Upper lobe of left lung (tissue), 6 donors: Measurements from ENCODE around the gene USP34. TPM values are rescaled to one million over a fixed set of nuclear protein-coding genes. Genes with fewer than 3 reads are reported as not detected.
A peak's percentile ranks its signal among the peaks of the same experiment; 100 is the strongest.

Experiments used
- ATAC-seq, 2 donors: fragments of 200-7000 bp; cut with Tn5 transposase; one replicate each; pipeline ENCODE4 v1.9.1; 2022; ENCODE audit warnings: mild to moderate bottlenecking in 2 of 2, moderate library complexity in 2 of 2; ENCODE audit not compliant: low FRiP score in 2 of 2
- DNase-seq, 2 donors: peaks; one replicate each; pipeline ENCODE4 v3.0.0-alpha.2; 2019 to 2020
- H3K27ac ChIP-seq, 4 donors: fragments of 200-600 bp; sonication (generic); one replicate each; pipeline ENCODE4 v1.5.1; 2016 to 2019
- H3K27me3 ChIP-seq, 4 donors: fragments of 200-600 bp; sonication (generic); one replicate each; pipeline ENCODE4 v1.5.1; 2017 to 2019
- H3K36me3 ChIP-seq, 4 donors: fragments of 200-600 bp; sonication (generic); one replicate each; pipeline ENCODE4 v1.5.1; 2016 to 2019
- H3K4me1 ChIP-seq, 4 donors: fragments of 200-600 bp; sonication (generic); one replicate each; pipeline ENCODE4 v1.5.1; 2018 to 2019
- H3K4me3 ChIP-seq, 4 donors: fragments of 200-600 bp; sonication (generic); one replicate each; pipeline ENCODE4 v1.5.1; 2017 to 2019; ENCODE audit warnings: mild to moderate bottlenecking in 2 of 4, moderate library complexity in 1 of 4
- H3K9me3 ChIP-seq, 4 donors: fragments of 200-600 bp; sonication (generic); one replicate each; pipeline ENCODE4 v1.5.1; 2018 to 2019
- EP300 ChIP-seq, 4 donors: sonication (generic); formaldehyde crosslinking; IDR thresholded peaks; one replicate each; pipeline ENCODE4 v1.5.1; 2017; ENCODE audit warnings: antibody characterized with exemption in 4 of 4, control low read depth in 2 of 4
- POLR2A ChIP-seq, 4 donors: fragments of 450-650 bp; IDR thresholded peaks; one replicate each; pipeline ENCODE4 v1.5.1; 2016 to 2017; ENCODE audit warnings: antibody characterized with exemption in 4 of 4, mild to moderate bottlenecking in 2 of 4
- POLR2AphosphoS5 ChIP-seq, 2 donors: sonication (generic); formaldehyde crosslinking; IDR thresholded peaks; one replicate each; pipeline ENCODE4 v1.5.1; 2017; ENCODE audit warnings: antibody characterized with exemption in 2 of 2
- WGBS, 2 donors: methylation state at CpG; one replicate each; pipeline ENCODE4 v1.1.5; 2017 to 2018; 5-methylcytosine and 5-hydroxymethylcytosine counted together
- total RNA-seq, 6 donors: library from RNA; depleted of rRNA in 4 of 6; stranded (reverse); fragments of >200 nt in 4 of 6; gene quantifications; one replicate each; pipeline versions ENCODE4 v1.1.0 to v1.2.1, GENCODE V29; 2016 to 2021
- TF ChIP-seq, protein P1 (sequence below), 6 experiments: fragments of 450-650 bp in 4 of 6; fragments of 200-600 bp in 2 of 6; sonication (generic) in 2 of 6; IDR thresholded peaks; one replicate each; pipeline ENCODE4 v1.5.1; 2016 to 2019; ENCODE audit warnings: antibody characterized with exemption in 6 of 6
- donor health status: DM: no; HTN: no; CAD: no; lungs with moderate emphysema.
- donor health status: DM: no; HTN: yes; CAD: no; lungs with severe emphysema.

The USP34 gene
- total RNA-seq, 6 donors from 2014 or later: 73.8 to 223 (median 114) TPM

DNA sequence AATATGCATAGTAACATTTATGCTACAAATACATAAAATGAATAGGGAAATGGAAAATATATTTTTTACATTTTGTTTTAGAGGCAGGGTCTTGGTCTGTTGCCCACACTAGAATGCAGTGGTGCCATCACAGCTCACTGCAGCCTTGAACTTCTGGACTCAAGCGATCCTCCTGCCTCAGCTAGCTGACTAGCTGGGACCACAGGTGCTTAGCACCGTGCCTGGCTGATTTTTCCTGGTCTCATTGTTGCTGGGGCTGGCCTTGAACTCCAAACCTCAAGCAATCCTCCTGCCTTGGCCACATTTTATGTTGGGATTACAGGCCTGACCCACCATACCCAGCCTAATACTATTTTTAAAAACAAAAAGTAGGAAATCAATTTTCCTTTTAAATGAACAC, 34.1 kb upstream of the USP34 start:
- peaks cover 0 to 57% (median 15%) of the 10 kb centered on the region in 4 donors for H3K36me3 ChIP-seq
- no peak overlapping the region for H3K27ac ChIP-seq

DNA sequence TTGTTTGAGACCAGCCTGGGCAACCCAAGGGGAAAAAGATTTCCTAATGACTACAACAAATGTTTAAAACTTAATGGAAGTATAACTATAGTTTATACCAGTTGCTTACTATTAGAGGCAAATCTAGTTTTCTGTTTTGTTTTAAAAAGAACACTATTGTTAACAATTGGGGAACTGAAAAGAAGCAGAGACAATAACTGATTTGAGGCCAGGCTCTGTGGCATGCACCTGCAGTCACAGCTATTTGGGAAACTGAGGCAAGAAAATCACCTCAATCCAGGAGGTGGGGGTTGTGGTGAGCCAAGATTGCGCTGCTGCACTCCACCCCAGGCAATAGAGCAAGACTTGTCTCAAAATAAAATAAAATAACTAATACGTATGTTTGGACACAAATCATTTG, 28.2 kb upstream of the USP34 start:
- peaks cover 0 to 1% (median 0%) of the 10 kb centered on the region in 4 donors for H3K4me1 ChIP-seq
- ATAC-seq (no peak), DNase-seq (no peak)
- H3K27me3 ChIP-seq: no peaks in the 10 kb centered on the region
- no peak overlapping the region for H3K27ac ChIP-seq
- 94 to 96% methylated on average over 2 of the region's 2 CpGs for WGBS, 2 donors
- H3K4me3 ChIP-seq: no peak overlapping the region
- TF ChIP-seq EP300 (IDR thresholded peaks at IDR 0.05): no peak
- TF ChIP-seq, protein P1, sequence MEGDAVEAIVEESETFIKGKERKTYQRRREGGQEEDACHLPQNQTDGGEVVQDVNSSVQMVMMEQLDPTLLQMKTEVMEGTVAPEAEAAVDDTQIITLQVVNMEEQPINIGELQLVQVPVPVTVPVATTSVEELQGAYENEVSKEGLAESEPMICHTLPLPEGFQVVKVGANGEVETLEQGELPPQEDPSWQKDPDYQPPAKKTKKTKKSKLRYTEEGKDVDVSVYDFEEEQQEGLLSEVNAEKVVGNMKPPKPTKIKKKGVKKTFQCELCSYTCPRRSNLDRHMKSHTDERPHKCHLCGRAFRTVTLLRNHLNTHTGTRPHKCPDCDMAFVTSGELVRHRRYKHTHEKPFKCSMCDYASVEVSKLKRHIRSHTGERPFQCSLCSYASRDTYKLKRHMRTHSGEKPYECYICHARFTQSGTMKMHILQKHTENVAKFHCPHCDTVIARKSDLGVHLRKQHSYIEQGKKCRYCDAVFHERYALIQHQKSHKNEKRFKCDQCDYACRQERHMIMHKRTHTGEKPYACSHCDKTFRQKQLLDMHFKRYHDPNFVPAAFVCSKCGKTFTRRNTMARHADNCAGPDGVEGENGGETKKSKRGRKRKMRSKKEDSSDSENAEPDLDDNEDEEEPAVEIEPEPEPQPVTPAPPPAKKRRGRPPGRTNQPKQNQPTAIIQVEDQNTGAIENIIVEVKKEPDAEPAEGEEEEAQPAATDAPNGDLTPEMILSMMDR (IDR thresholded peaks at IDR 0.05): no peak
- no peak for TF ChIP-seq POLR2A (IDR thresholded peaks at IDR 0.05)
- TF ChIP-seq POLR2AphosphoS5 (IDR thresholded peaks at IDR 0.05): no peak
- H3K36me3 ChIP-seq: peaks cover 12 to 90% (median 44%) of the 10 kb centered on the region in 4 donors
- no peaks in the 10 kb centered on the region for H3K9me3 ChIP-seq

More for the DNA sequence above, 34.1 kb upstream of the USP34 start:
- Histone ChIP-seq H3K4me3 (no peak overlapping the region), H3K4me1 (no peaks in the 10 kb centered on the region), H3K9me3 (no peaks in the 10 kb centered on the region), H3K27me3 (no peaks in the 10 kb centered on the region)
- DNase-seq (no peak), ATAC-seq (no peak)
- WGBS, 2 donors: 92 to 95% methylated on average over 2 of the region's 2 CpGs
- TF ChIP-seq EP300 (IDR thresholded peaks at IDR 0.05) (no peak), POLR2A (IDR thresholded peaks at IDR 0.05) (no peak), POLR2AphosphoS5 (IDR thresholded peaks at IDR 0.05) (no peak)

DNA sequence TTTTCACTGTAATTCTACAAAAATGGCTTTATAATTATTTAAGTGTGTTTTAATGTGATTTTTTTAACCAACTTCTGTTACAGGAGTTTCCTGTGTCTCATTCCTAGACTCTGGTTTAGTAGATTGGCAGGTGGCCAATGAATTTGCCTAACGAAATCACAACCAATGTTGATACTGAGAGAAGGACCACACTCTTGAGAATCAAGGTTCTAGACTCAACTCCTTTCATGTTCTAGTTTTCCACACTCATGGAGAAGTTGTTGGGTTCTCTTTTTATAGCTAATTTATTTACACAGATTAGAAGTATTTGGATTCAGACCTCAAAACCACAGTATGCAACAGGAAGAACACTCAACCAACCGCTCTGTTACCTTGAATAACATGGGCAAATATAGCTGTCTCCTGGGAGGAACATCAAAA, 22.6 kb upstream of the USP34 start:
- no peak overlapping the region for H3K27ac ChIP-seq
- H3K36me3 ChIP-seq: peaks cover 14 to 100% (median 67%) of the 10 kb centered on the region in 4 donors
- DNase-seq (no peak), ATAC-seq (no peak)
- H3K27me3 ChIP-seq: no peaks in the 10 kb centered on the region
- no peak overlapping the region for H3K4me3 ChIP-seq
- H3K4me1 ChIP-seq: peaks cover 0 to 7% (median 0%) of the 10 kb centered on the region in 4 donors
- 43 to 59% methylated on average over 2 of the region's 2 CpGs for WGBS, 2 donors
- no peaks in the 10 kb centered on the region for H3K9me3 ChIP-seq
- TF ChIP-seq, protein P1 (IDR thresholded peaks at IDR 0.05): no peak
- TF ChIP-seq POLR2AphosphoS5 (IDR thresholded peaks at IDR 0.05): no peak
- TF ChIP-seq EP300 (IDR thresholded peaks at IDR 0.05): no peak
- no peak for TF ChIP-seq POLR2A (IDR thresholded peaks at IDR 0.05)

DNA sequence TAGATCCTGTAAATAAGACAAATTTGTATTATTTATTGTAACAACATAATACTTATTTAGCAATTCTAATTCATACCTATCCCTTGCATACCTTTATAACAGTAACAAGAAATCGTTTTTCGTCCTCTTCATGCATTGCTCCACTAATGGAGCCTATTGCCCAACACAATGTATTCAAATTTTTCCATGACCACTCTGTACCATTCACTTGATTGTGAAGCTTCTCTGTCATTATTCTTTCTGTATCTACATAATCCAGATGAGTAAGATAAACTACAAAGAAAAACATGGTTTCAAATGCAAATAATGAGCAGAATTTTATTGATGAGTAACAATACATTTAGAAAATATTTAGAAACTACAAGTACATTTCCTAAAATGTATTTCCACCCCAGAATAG, 21.6 kb upstream of the USP34 start:
- peaks cover 16 to 98% (median 68%) of the 10 kb centered on the region in 4 donors for H3K36me3 ChIP-seq
- peaks cover 0 to 7% (median 0%) of the 10 kb centered on the region in 4 donors for H3K4me1 ChIP-seq
- no peak for TF ChIP-seq POLR2AphosphoS5 (IDR thresholded peaks at IDR 0.05)
- TF ChIP-seq, protein P1 (IDR thresholded peaks at IDR 0.05): no peak
- no peak for TF ChIP-seq EP300 (IDR thresholded peaks at IDR 0.05)
- no peak for TF ChIP-seq POLR2A (IDR thresholded peaks at IDR 0.05)
- WGBS, 2 donors: 87 to 90% methylated on average over 2 of the region's 2 CpGs
- H3K27me3 ChIP-seq: no peaks in the 10 kb centered on the region
- no peak overlapping the region for H3K4me3 ChIP-seq
- DNase-seq (no peak), ATAC-seq (no peak)
- H3K27ac ChIP-seq: no peak overlapping the region
- H3K9me3 ChIP-seq: no peaks in the 10 kb centered on the region

DNA sequence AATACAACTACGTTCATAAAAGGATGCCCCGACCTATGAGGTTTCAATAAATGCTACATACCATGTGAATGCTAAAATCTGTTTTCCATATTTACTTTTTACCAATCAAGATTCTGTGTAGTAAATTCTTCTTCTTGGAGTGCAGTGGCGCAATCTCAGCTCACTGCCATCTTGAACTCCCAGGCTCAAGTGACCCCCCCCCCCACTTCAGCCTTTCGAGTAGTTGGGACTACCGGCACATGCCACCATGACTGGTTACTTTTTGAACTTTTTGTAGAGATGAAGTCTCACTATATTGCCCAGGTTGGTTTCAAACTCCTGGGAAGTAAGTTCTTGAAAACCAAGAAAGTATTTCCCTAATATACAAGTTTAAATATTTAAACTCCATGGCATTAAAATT, 14.4 kb upstream of the USP34 start:
- H3K27ac ChIP-seq: peak overlapping the region in 1 of 4 donors; percentile 32
- H3K4me3 ChIP-seq: no peak overlapping the region
- no peak for ATAC-seq
- no peaks in the 10 kb centered on the region for H3K4me1 ChIP-seq
- TF ChIP-seq, protein P1 (IDR thresholded peaks at IDR 0.05): no peak
- TF ChIP-seq EP300 (IDR thresholded peaks at IDR 0.05): no peak
- TF ChIP-seq POLR2AphosphoS5 (IDR thresholded peaks at IDR 0.05): no peak
- TF ChIP-seq POLR2A (IDR thresholded peaks at IDR 0.05): no peak
- no peaks in the 10 kb centered on the region for H3K9me3 ChIP-seq
- no peaks in the 10 kb centered on the region for H3K27me3 ChIP-seq
- DNase-seq: peak in 1 of 2 donors; percentile 32
- H3K36me3 ChIP-seq: peaks cover 23 to 96% (median 75%) of the 10 kb centered on the region in 4 donors
- 83 to 84% methylated on average over 5 of the region's 5 CpGs for WGBS, 2 donors
